K562 (cell line): ENCODE measurements around the gene NACC1. TPM values are rescaled to one million over a fixed set of nuclear protein-coding genes. Genes with fewer than 3 reads are reported as not detected.

Experiments
- ATAC-seq: fragments of 200-7000 bp; cut with Tn5 transposase; 3 replicates; pipeline ENCODE4 v1.9.1; 2020; ENCODE audit warnings: moderate library complexity
- BruUV-seq: library from RNA; stranded (reverse); fragments of 400-500 nt; replicated peaks from 2 replicates; lab custom pipeline; 2021; lab: Mats Ljungman, UMichigan
- CTCF ChIA-PET: fragments of 300-600 bp; formaldehyde crosslinking; extraction: SDS; loops from one replicate; lab custom pipeline; 2021; ENCODE audit warnings: low intra/inter-chr PET ratio; lab: Yijun Ruan, JAX
- POLR2A ChIA-PET: fragments of 300-600, 350-650 bp; sonication (Branson Sonifier 250); formaldehyde crosslinking; extraction: SDS; loops from one replicate; lab custom pipeline; 2021; ENCODE audit warnings: antibody characterized with exemption, inconsistent platforms; lab: Yijun Ruan, JAX
- DNase-seq, 4 experiments: peaks; one replicate each; pipeline versions ENCODE4 v3.0.0 to v3.0.0-alpha.2; 2011 to 2018; ENCODE audit warnings: low spot score in 3 of 4, mixed read lengths in 3 of 4; ENCODE audit errors: extremely low read depth in 1 of 4
- FAIRE-seq: peaks from 2 replicates; lab custom pipeline; 2011; peaks lifted over from hg19 to GRCh38; lab: Jason Lieb, UNC
- H2AFZ ChIP-seq: 2 replicates; pipeline ENCODE4 v1.6.0; 2011; ENCODE audit warnings: low read depth, low read length, control low read depth, inconsistent platforms
- H3K27ac ChIP-seq: fragments of 200-600 bp; 3 replicates; pipeline ENCODE4 v1.8.0; 2011; ENCODE audit warnings: low read depth, mild to moderate bottlenecking, control low read depth, inconsistent platforms, low read length, moderate library complexity, mixed read lengths; ENCODE audit errors: extremely low read depth
- H3K27me3 ChIP-seq, 2 experiments: fragments of 300-600 bp in 1 of 2; 2 replicates in 1 of 2; 3 replicates in 1 of 2; pipeline versions ENCODE4 v1.6.0 to v1.8.0; 2011; ENCODE audit warnings: inconsistent platforms in 2 of 2, low read length in 2 of 2, mild to moderate bottlenecking in 1 of 2, mixed read lengths in 1 of 2, moderate library complexity in 1 of 2; ENCODE audit not compliant: control insufficient read depth in 2 of 2, insufficient read depth in 2 of 2
- H3K36me3 ChIP-seq: fragments of 300-600 bp; 3 replicates; pipeline ENCODE4 v1.8.0; 2011; ENCODE audit warnings: mild to moderate bottlenecking, low read length, inconsistent platforms; ENCODE audit not compliant: control insufficient read depth, insufficient read depth
- H3K4me1 ChIP-seq, 2 experiments: fragments of 200-600 bp in 1 of 2; replicated peaks in 1 of 2; 2 replicates in 1 of 2; 3 replicates in 1 of 2; pipeline versions ENCODE4 v1.5.1 to v1.8.0; 2011; ENCODE audit warnings: inconsistent platforms in 2 of 2, low read length in 2 of 2, mild to moderate bottlenecking in 1 of 2, mixed read lengths in 1 of 2, moderate library complexity in 1 of 2; ENCODE audit not compliant: control insufficient read depth in 2 of 2, insufficient read depth in 2 of 2
- H3K4me2 ChIP-seq: 2 replicates; pipeline ENCODE4 v1.6.1; 2011; ENCODE audit warnings: low read length, control low read depth, inconsistent platforms, mixed read lengths; ENCODE audit not compliant: insufficient read depth
- H3K4me3 ChIP-seq: fragments of 200-600 bp; sonication (generic), shearing (Covaris generic); 2 replicates; pipeline ENCODE4 v1.5.1; 2016; ENCODE audit warnings: control low read depth, inconsistent platforms
- H3K79me2 ChIP-seq: fragments of 200-600 bp; 3 replicates; pipeline ENCODE4 v1.8.0; 2011; ENCODE audit warnings: low read length, inconsistent platforms; ENCODE audit not compliant: control insufficient read depth, insufficient read depth
- H3K9ac ChIP-seq, 2 experiments: 2 replicates each; pipeline versions ENCODE4 v1.6.0 to v1.6.1; 2011; ENCODE audit warnings: low read depth in 2 of 2, low read length in 2 of 2, control low read depth in 1 of 2, inconsistent platforms in 1 of 2, mild to moderate bottlenecking in 1 of 2, mixed read lengths in 1 of 2; ENCODE audit not compliant: insufficient read depth in 1 of 2
- H3K9me1 ChIP-seq: one replicate; pipeline ENCODE4 v1.6.0; 2011; ENCODE audit warnings: inconsistent platforms, mild to moderate bottlenecking, low read length, moderate library complexity; ENCODE audit not compliant: control insufficient read depth, insufficient read depth
- H3K9me3 ChIP-seq: replicated peaks from 2 replicates; pipeline ENCODE4 v1.5.1; 2011; ENCODE audit warnings: low read depth, low read length, inconsistent platforms; ENCODE audit not compliant: control insufficient read depth, insufficient read depth
- H4K20me1 ChIP-seq: replicated peaks from 2 replicates; pipeline ENCODE4 v1.6.1; 2011; ENCODE audit warnings: low read length, inconsistent platforms, mixed read lengths; ENCODE audit not compliant: control insufficient read depth, insufficient read depth
- ADNP ChIP-seq: fragments of 200-800 bp; sonication (Bioruptor generic); IDR thresholded peaks from 2 replicates; pipeline ENCODE4 v1.6.1; 2016; ENCODE audit warnings: missing genetic modification characterization, missing compliant biosample characterization
- BCOR ChIP-seq: fragments of 450-650 bp; IDR thresholded peaks from 2 replicates; pipeline ENCODE4 v1.6.1; 2016
- CBX1 ChIP-seq: sonication (generic); IDR thresholded peaks from 2 replicates; pipeline ENCODE4 v1.6.1; 2016; ENCODE audit warnings: antibody characterized with exemption, low read depth, mild to moderate bottlenecking
- CBX3 ChIP-seq, 2 experiments: IDR thresholded peaks; 1 replicate in 1 of 2; 2 replicates in 1 of 2; pipeline ENCODE4 v1.6.1; 2012; ENCODE audit warnings: inconsistent platforms in 2 of 2, low read length in 2 of 2, borderline replicate concordance in 1 of 2, control low read depth in 1 of 2
- CHD4 ChIP-seq: fragments of 200-600 bp; sonication (generic); IDR thresholded peaks from 3 replicates; pipeline ENCODE4 v1.6.1; 2012; ENCODE audit warnings: low read depth, mild to moderate bottlenecking, mixed read lengths, low read length, inconsistent platforms; ENCODE audit not compliant: insufficient read depth, insufficient replicate concordance, poor library complexity, severe bottlenecking
- DIDO1 ChIP-seq: fragments of 450-650 bp; IDR thresholded peaks from 2 replicates; pipeline ENCODE4 v1.6.1; 2016; ENCODE audit warnings: low read depth, missing biosample characterization, missing genetic modification characterization
- HDAC2 ChIP-seq: fragments of 450-650 bp; IDR thresholded peaks from 2 replicates; pipeline ENCODE4 v1.6.1; 2016; ENCODE audit warnings: mild to moderate bottlenecking
- KDM1A ChIP-seq, 2 experiments: fragments of 450-650 bp; IDR thresholded peaks; 2 replicates each; pipeline ENCODE4 v1.6.1; 2016; ENCODE audit warnings: mild to moderate bottlenecking in 2 of 2
- POLR2A ChIP-seq: fragments of 450-650 bp; conservative IDR thresholded peaks from 2 replicates; pipeline ENCODE4 v1.6.1; 2016
- POLR2AphosphoS5 ChIP-seq: IDR thresholded peaks from 2 replicates; pipeline ENCODE4 v1.6.1; 2011; ENCODE audit warnings: mild to moderate bottlenecking, low read depth, low read length, moderate library complexity; ENCODE audit not compliant: control insufficient read depth, insufficient read depth
- PTBP1 ChIP-seq: fragments of 200-400 bp; formaldehyde crosslinking; IDR thresholded peaks from 2 replicates; pipeline ENCODE4 v1.6.1; 2017; ENCODE audit warnings: low read depth, low read length
- RBM25 ChIP-seq: fragments of 200-400 bp; formaldehyde crosslinking; IDR thresholded peaks from 2 replicates; pipeline ENCODE4 v1.6.1; 2018; ENCODE audit warnings: low read length, low read depth, moderate library complexity; ENCODE audit not compliant: severe bottlenecking
- RCOR1 ChIP-seq, 2 experiments: IDR thresholded peaks; 2 replicates each; pipeline ENCODE4 v1.6.1; 2012; ENCODE audit warnings: low read depth in 2 of 2, low read length in 2 of 2, borderline replicate concordance in 1 of 2, improper control_type of control experiment in 1 of 2
- SMAD3 ChIP-seq: fragments of 450-650 bp; formaldehyde crosslinking; conservative IDR thresholded peaks from 2 replicates; pipeline ENCODE4 v1.4.0; 2020; ENCODE audit warnings: mild to moderate bottlenecking
- ZNF121 ChIP-seq: sonication (generic); formaldehyde crosslinking; conservative IDR thresholded peaks from 2 replicates; pipeline ENCODE4 v1.8.0; 2022; ENCODE audit warnings: missing genetic modification reagents
- ZNF695 ChIP-seq: fragments of 450-650 bp; formaldehyde crosslinking; IDR thresholded peaks from 2 replicates; pipeline ENCODE4 v1.4.0; 2020; ENCODE audit warnings: mild to moderate bottlenecking, moderate library complexity
- WGBS: fragments of 100-300 bp; shearing (Covaris generic); methylation state at CpG from one replicate; pipeline ENCODE4 v1.1.6; 2016; ENCODE audit warnings: low coverage, mixed read lengths; ENCODE audit not compliant: insufficient coverage; ENCODE audit errors: missing lambda C conversion rate; 5-methylcytosine and 5-hydroxymethylcytosine counted together
- in situ Hi-C: fragments of 300-500 bp; cut with MboI; formaldehyde crosslinking; loops from 4 replicates; pipeline ENCODE4 v1.15.0; 2018; ENCODE audit warnings: inconsistent platforms, mixed read lengths
- intact Hi-C: fragments of 100-400 bp; cut with micrococcal nuclease; formaldehyde crosslinking; loops from 2 replicates; pipeline ENCODE4 v1.14.2; 2022
- polyA plus RNA-seq, 8 experiments: library from polyadenylated mRNA; depleted of rRNA in 4 of 8; stranded (reverse) in 5 of 8; unstranded in 3 of 8; fragments of >200 nt; fragmentation: Nextera tagmentation in 2 of 8; fragmentation: Illumina TruSeq in 1 of 8; extraction: Ambion mirVana in 2 of 8; extraction: Trizol in 1 of 8; gene quantifications; 2 replicates each; pipeline versions ENCODE4 v1.2.1 to v1.2.3, GENCODE V29; 2011 to 2014; ENCODE audit warnings: inconsistent platforms in 1 of 8, missing spikeins in 1 of 8
- total RNA-seq, 7 experiments: library from RNA; depleted of rRNA in 6 of 7; stranded (reverse); fragments of >200 nt in 6 of 7; fragmentation: Illumina TruSeq in 2 of 7; extraction: Trizol in 2 of 7; gene quantifications; 2 replicates each; pipeline versions ENCODE4 v1.2.1 to v1.2.3, GENCODE V29; 2011 to 2021; ENCODE audit warnings: low replicate concordance in 1 of 7
- TF ChIP-seq, protein P1 (sequence below): sonication (generic); formaldehyde crosslinking; IDR thresholded peaks from 2 replicates; pipeline ENCODE4 v1.8.0; 2022; ENCODE audit warnings: missing genetic modification reagents, mild to moderate bottlenecking, moderate library complexity, borderline replicate concordance
- TF ChIP-seq, protein P2 (sequence below), 2 experiments: fragments of 450-650 bp; IDR thresholded peaks; 2 replicates each; pipeline ENCODE4 v1.6.1; 2018; ENCODE audit warnings: mild to moderate bottlenecking in 2 of 2, low read depth in 1 of 2; ENCODE audit not compliant: partially characterized antibody in 2 of 2

Gene NACC1
- total and polyA plus RNA-seq, 9 of the 15 experiments (the other 6 are each of a cell fraction or from before 2014, with no cell fraction given) = 0.04 to 96.6 (median 25.8) TPM

DNA sequence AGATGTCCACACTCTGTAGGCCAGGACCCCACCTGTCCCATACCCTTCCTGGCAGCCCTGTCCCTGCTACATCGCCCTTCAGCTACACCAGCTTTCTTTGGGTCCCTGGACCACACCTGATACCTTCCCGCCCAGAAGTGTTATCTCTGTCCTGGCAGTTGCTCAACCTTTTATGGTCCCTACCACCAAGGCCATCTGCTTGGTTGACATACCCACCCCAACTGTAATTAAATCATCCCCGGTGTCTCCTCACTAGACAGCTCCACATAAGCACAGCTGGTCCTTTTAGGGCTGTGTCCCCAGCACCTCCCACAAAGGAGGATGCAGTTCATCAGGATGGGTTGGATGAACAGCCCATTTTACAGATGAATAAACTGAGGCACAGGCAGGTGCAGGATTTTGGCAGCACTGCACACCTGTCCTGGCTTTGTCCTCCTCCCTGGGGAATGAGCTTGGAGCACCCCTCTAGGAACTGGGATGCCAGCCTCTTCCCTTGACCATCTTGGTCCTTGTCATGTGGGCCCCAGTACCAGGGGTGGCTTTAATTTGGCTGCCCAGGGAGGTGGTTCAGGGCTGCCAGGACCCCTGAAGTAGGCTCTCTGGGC lies 12.9 kb downstream of the NACC1 start:
- ATAC-seq = no peak
- no peak for FAIRE-seq
- intact Hi-C loops = no loop called here
- H2AFZ ChIP-seq = no peak overlapping the region
- ChIA-PET CTCF (no interaction called here), POLR2A (interaction anchor here (0.7 to 3.2 kb wide), 7 partner anchors 10 to 374 kb away, joined by 3 to 17 read pairs (median 7); partner anchors contain the start of genes IER2, NACC1 and STX10)
- H3K4me1 ChIP-seq = peaks cover 16 to 24% of the 10 kb centered on the region in 2 experiments
- H3K79me2 ChIP-seq = peaks cover 86% of the 10 kb centered on the region
- H4K20me1 ChIP-seq = peaks cover 43% of the 10 kb centered on the region
- H3K27ac ChIP-seq = no peak overlapping the region
- no peak overlapping the region for H3K4me2 ChIP-seq
- no TSS peak for BruUV-seq
- no peak for DNase-seq
- WGBS = 81% methylated on average over 3 of the region's 3 CpGs
- in situ Hi-C loops = no loop called here
- no peaks in the 10 kb centered on the region for H3K27me3 ChIP-seq
- H3K9me3 ChIP-seq = no peaks in the 10 kb centered on the region
- H3K4me3 ChIP-seq = no peak overlapping the region
- H3K36me3 ChIP-seq = peaks cover 87% of the 10 kb centered on the region
- H3K9me1 ChIP-seq = no peaks in the 10 kb centered on the region
- H3K9ac ChIP-seq = 0 out of 4 replicates have a peak overlapping the region, but pooled peaks of 1 of the 2 experiments have one; percentile 16
- TF ChIP-seq ZNF695 (CRISPR knock-in tag) = no peak
- 0 out of 2 replicates have a peak, but pooled peaks have one; percentile 54 for TF ChIP-seq PTBP1
- TF ChIP-seq ADNP (tag) = peak; percentile 92
- TF ChIP-seq, protein P1, sequence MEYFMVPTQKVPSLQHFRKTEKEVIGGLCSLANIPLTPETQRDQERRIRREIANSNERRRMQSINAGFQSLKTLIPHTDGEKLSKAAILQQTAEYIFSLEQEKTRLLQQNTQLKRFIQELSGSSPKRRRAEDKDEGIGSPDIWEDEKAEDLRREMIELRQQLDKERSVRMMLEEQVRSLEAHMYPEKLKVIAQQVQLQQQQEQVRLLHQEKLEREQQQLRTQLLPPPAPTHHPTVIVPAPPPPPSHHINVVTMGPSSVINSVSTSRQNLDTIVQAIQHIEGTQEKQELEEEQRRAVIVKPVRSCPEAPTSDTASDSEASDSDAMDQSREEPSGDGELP = peak; percentile 16; the same call in 1 of the 2 replicates
- no peak for TF ChIP-seq DIDO1
- peak; percentile 55; the same call in 1 of the 2 replicates for TF ChIP-seq HDAC2
- peak in 1 of 2 experiments; percentile 44; a peak in 1 of 3 replicates for TF ChIP-seq CBX3 (IDR thresholded peaks at IDR 0.05; ENCODE audit: borderline replicate concordance in 1 of 2, low read length in 2 of 2)
- TF ChIP-seq BCOR = peak; percentile 95
- peak; percentile 71 for TF ChIP-seq CHD4
- TF ChIP-seq ZNF121 (CRISPR knock-in tag) = 0 out of 2 replicates have a peak, but pooled peaks have one; percentile 18
- 0 out of 2 replicates have a peak, but pooled peaks have one; percentile 55 for TF ChIP-seq CBX1
- peak in 1 of 2 experiments; percentile 61; a peak in 1 of 4 replicates for TF ChIP-seq RCOR1 (IDR thresholded peaks at IDR 0.05; ENCODE audit: borderline replicate concordance in 1 of 2, low read depth in 2 of 2, low read length in 2 of 2)
- 0 out of 2 replicates have a peak, but pooled peaks have one; percentile 47 for TF ChIP-seq POLR2A
- no peak for TF ChIP-seq SMAD3 (CRISPR knock-in tag)
- TF ChIP-seq POLR2AphosphoS5 = peak; percentile 16; the same call in 1 of the 2 replicates
- TF ChIP-seq KDM1A (IDR thresholded peaks at IDR 0.05) = peak; percentile 58 to 79; a peak in 3 of 4 replicates
- TF ChIP-seq RBM25 = peak; percentile 92
- TF ChIP-seq, protein P2, sequence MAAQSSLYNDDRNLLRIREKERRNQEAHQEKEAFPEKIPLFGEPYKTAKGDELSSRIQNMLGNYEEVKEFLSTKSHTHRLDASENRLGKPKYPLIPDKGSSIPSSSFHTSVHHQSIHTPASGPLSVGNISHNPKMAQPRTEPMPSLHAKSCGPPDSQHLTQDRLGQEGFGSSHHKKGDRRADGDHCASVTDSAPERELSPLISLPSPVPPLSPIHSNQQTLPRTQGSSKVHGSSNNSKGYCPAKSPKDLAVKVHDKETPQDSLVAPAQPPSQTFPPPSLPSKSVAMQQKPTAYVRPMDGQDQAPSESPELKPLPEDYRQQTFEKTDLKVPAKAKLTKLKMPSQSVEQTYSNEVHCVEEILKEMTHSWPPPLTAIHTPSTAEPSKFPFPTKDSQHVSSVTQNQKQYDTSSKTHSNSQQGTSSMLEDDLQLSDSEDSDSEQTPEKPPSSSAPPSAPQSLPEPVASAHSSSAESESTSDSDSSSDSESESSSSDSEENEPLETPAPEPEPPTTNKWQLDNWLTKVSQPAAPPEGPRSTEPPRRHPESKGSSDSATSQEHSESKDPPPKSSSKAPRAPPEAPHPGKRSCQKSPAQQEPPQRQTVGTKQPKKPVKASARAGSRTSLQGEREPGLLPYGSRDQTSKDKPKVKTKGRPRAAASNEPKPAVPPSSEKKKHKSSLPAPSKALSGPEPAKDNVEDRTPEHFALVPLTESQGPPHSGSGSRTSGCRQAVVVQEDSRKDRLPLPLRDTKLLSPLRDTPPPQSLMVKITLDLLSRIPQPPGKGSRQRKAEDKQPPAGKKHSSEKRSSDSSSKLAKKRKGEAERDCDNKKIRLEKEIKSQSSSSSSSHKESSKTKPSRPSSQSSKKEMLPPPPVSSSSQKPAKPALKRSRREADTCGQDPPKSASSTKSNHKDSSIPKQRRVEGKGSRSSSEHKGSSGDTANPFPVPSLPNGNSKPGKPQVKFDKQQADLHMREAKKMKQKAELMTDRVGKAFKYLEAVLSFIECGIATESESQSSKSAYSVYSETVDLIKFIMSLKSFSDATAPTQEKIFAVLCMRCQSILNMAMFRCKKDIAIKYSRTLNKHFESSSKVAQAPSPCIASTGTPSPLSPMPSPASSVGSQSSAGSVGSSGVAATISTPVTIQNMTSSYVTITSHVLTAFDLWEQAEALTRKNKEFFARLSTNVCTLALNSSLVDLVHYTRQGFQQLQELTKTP (IDR thresholded peaks at IDR 0.05; ENCODE audit: low read depth in 1 of 2, partially characterized antibody in 2 of 2) = no peak
